Stimulated activated CD4-positive, alpha-beta T cell treated with anti-CD3 and anti-CD28 coated beads, Interleukin-12 subunit alpha, Interleukin-12 subunit beta, amount 100 ng/mL, for 4 hours (primary cell): Measurements from ENCODE around the gene SLC48A1.

Experiments used
- DNase-seq: peaks from one replicate; pipeline ENCODE4 v3.0.0-alpha.2; 2020

The SLC48A1 gene

GRCh38 chr12:47758834-47759690 is 14.0 kb upstream of the SLC48A1 start, which contains the start of gene RAPGEF3:
RAPGEF3 (minus strand) TSS chr12:47758880; CDS start chr12:47758556, 324 bp downstream.
- peak; percentile 65 for DNase-seq

- no peak for DNase-seq
Observed at GRCh38 chr12:47762850-47763465, 10.1 kb upstream of the SLC48A1 start.

- DNase-seq, result no peak
Observed at GRCh38 chr12:47763481-47764346, 9.3 kb upstream of the SLC48A1 start.

- no peak for DNase-seq
Observed at GRCh38 chr12:47766502-47767215, 6.4 kb upstream of the SLC48A1 start.

- DNase-seq, result peak; percentile 68
Observed at GRCh38 chr12:47767216-47767724, 5.8 kb upstream of the SLC48A1 start.

- DNase-seq, result no peak
Observed at GRCh38 chr12:47768323-47768811, 4.7 kb upstream of the SLC48A1 start.

GRCh38 chr12:47769234-47770085 is 3.6 kb upstream of the SLC48A1 start:
- no peak for DNase-seq

GRCh38 chr12:47770086-47770726 is 2.8 kb upstream of the SLC48A1 start:
- DNase-seq, result no peak

GRCh38 chr12:47771304-47771703 is 1.7 kb upstream of the SLC48A1 start:
- no peak for DNase-seq

- DNase-seq, result no peak
Observed at GRCh38 chr12:47772094-47772660, 861 bp upstream of the SLC48A1 start.

- DNase-seq, result no peak
Observed at GRCh38 chr12:47772738-47773061, 338 bp upstream of the SLC48A1 start.

- DNase-seq, result no peak
Observed at GRCh38 chr12:47773858-47774580, 981 bp downstream of the SLC48A1 start.

GRCh38 chr12:47774663-47775062 is 1.6 kb downstream of the SLC48A1 start:
- no peak for DNase-seq

GRCh38 chr12:47775100-47775911 is 2.3 kb downstream of the SLC48A1 start:
- no peak for DNase-seq

- DNase-seq, result no peak
Observed at GRCh38 chr12:47776471-47777143, 3.6 kb downstream of the SLC48A1 start.

- no peak for DNase-seq
Observed at GRCh38 chr12:47777151-47777550, 4.1 kb downstream of the SLC48A1 start.

- DNase-seq, result no peak
Observed at GRCh38 chr12:47777741-47778558, 4.9 kb downstream of the SLC48A1 start.
